Retina (tissue), 1 donor: ENCODE measurements around the gene FAM177A1.
"Not testable (repeated sequence)": the region's sequence is repeated elsewhere in the genome, so short reads cannot be mapped to it uniquely, and the experiment has no call there.

Experiments
- DNase-seq: peaks from one replicate; pipeline ENCODE4 v3.0.0-alpha.2; 2016

FAM177A1 gene, protein sequence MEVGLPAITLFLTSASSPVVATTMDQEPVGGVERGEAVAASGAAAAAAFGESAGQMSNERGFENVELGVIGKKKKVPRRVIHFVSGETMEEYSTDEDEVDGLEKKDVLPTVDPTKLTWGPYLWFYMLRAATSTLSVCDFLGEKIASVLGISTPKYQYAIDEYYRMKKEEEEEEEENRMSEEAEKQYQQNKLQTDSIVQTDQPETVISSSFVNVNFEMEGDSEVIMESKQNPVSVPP

DNA sequence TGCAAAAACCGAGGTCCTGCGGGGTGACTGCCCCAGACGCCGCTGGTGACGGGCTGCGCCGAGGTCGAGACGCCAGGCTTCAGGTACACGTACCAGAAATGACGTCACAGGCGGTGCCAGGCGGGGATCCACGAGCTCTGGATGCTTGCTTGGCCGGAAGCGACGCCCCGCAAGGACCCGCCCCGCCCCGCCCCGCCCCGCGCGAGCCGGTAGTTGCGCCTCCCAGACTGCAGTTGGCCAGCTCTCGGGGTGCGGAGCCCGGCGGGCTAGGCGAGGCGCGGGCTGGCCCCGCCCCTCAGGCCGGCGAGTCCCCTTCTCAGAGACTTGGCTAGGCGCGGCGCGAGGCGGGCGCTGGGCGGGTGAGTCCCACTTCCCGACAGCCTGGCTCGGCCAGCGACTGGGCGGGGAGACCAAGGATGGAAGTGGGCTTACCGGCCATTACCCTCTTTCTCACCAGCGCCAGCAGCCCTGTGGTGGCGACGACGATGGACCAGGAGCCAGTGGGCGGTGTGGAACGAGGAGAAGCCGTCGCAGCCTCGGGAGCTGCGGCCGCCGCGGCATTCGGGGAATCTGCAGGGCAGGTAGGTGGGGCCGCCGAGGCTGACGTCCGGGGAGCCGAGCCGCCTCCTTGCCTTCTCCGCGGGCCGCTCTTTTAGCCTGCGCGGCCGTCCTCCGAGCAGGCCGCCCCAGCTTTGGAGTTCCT, at the start of gene FAM177A1:
Gene FAM177A1, plus strand, starts transcription at position 225 of the 703 bp plus-strand sequence. Its CDS starts 192 bp downstream, at position 417.
- peak; percentile 95 for DNase-seq

DNA sequence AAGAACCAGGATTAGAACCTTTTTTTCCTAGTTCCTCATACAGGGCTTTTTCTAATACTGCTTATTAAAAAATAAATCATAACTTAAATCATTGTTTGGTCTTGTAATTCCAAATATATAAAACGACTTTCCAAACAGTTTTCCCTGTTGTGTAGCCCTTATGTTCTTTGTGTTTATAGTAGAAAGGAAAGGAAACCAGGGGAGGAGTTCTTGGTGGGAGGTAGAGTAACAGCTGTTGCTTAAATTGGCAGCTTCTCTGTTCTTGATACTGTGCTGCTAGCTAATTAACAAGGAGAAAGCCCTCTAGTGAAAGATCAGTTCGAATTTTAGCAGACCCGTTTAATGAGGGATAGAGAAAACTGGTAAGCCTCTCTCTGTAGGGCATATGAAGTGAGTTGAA, 48.3 kb upstream of the FAM177A1 start:
- no peak for DNase-seq

DNA sequence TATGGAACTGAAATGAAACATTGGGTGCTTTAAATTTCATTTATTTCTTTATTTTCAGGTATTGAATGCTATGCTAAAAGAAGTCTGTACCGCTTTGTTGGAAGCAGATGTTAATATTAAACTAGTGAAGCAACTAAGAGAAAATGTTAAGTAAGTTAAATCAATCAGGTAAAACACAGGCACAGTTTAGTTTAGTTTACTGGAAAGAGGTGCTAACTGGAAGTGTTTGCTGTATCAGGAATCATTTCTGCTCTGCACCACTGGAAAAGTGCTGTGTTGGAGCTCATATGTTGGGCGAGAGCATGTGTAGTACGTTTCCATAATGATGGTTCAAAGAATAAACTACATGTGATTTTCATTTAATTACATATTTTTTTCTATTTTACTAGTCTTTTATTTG, 46.6 kb upstream of the FAM177A1 start:
- no peak for DNase-seq

DNA sequence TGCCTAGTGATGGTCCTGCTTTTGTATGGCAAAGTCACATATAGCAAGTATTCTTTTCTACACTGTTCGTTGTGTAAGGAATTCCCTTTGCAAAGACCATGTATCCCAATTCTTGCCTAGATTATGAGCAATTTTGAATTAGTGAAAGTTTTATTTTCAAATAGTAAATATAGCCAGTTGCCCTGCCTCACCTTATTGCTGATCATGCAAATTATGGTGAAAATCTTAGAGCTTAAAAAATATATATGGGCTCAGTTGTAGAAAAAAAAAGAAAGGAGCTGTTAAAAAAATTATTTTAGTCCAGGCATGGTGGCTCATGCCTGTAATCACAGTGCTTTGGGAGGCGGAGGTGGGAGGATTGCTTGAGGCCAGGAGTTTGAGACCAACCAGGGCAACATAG, 44.5 kb upstream of the FAM177A1 start:
- DNase-seq = no peak

DNA sequence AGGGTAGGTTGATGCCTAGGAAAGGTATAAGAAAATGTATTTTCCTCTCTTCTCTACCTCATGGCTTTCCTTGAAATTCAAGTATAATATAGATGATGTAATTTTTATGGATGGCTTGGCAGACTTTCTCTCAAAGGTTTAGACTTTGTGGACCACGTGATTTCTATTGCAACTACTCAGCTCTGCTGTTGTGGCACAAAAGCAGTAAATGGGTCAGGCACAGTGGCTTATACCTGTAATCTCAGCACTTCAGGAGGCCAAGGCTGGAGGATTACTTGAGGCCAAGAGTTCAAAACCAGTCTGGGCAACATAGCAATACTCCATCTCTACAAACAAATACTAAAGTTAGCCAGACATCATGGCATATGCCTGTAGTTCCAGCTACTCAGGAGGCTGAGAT, 41.2 kb upstream of the FAM177A1 start:
- DNase-seq = no peak

DNA sequence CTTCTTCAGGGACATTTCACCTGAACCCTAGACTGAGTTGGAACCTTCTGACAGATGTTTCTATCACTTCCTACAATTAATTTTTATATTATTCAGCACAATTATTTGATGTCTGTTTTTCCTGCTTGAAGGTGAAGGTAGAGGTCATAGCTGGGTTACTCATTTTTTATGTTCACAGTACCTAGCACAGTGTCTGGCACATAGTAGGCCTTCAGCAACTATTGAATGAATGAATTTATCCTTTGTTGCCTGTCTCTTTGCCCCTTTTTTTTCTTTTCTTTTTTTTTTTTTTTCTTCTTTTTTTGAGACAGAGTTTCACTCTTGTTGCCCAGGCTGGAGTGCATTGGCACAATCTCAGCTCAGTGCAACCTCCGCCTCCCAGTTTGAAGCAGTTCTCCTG, 29.5 kb upstream of the FAM177A1 start:
- no peak for DNase-seq

DNA sequence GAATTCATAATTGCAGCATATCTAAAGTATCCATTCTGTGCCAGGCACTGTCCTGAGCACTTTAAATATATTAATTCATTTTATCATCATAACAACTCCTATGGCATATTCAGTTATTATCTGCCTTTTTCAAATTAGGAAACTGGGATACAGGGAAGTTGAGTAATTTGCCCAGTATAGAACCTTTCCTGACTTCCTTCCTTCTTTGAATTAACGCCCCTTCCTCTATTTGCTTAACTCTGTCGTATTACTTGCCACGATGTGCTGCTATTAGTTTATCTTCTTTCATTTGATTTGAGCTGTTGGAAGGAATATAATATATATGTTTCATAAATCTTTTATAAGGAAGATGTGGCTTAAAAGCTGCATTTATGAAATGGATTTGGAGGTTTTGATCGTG, 25.4 kb upstream of the FAM177A1 start:
- no peak for DNase-seq

DNA sequence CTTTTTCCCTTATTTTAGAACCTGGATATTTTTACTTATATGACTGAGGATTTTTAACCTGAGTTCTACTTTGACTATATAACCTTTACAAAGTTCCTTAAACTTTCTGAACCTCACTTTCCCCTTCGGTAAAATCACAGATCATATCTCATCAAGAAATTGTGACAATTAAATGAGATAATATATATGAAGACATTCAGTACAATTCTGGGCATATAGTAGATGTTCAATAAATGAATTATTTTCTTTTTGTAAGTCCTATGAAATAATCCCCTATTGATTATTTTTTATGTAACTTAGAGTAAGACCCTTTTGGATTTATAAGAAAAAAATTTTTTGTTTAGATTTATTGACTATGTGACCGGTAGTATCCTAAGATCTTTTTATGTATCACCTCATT, 17.6 kb upstream of the FAM177A1 start:
- no peak for DNase-seq

DNA sequence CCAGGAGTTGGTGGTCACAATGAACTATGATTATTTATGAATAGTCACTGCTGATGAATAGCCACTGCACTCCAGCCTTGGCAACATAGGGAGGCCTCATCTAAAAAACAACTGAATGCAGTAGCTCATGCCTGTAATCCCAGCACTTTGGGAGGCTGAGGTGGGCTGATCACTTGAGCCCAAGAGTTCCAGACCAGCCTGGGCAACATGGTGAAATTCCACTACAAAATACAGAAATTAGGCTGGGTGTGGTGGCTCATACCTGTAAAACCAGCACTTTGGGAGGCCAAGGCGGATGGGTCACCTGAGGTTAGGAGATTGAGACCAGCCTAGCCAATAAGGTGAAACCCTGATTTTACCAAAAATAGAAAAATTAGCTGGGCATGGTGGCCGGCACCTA, 13.5 kb upstream of the FAM177A1 start:
- DNase-seq = no peak

DNA sequence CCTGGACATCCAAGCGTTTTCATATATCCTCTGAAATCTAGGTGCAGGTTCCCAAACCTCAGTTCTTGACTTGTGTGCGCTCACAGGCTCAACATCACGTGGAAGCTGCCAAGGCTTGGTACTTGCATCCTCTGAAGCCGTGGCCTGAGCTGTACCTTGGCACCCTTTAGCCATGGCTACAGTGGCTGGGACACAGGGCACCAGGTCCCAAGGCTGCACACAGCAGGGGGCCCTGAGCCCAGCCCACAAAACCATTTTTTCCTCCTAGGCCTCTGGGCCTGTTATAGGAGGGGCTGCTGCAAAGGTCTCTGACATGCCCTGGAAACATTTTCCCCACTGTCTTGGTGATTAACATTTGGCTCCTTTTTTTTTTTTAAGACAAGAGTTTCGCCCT, 11.6 kb upstream of the FAM177A1 start:
- DNase-seq = no peak

DNA sequence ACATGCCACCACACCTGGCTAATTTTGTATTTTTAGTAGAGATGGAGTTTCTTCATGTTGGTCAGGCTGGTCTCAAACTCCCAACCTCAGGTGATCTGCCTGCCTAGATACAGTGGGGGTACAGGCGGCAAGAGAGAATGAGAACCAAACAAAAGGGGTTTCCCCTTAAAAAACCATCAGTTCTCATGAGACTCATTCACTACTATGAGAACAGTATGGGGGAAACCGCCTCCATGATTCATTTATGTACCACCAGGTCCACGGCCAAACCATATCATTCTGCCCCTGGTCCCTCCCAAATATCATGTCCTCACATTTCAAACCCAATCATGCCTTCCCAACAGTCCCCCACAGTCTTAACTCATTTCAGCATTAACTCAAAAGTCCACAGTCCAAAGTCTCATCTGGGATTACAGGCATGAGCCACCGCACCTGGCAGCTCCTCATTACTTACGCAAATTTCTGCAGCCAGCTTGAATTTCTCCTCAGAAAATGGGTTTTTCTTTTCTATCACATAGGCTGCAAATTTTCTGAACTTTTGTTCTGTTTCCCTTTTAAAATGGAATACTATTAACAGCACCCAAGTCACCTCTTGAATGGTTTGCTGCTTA, 11.0 kb upstream of the FAM177A1 start:
- not testable (repeated sequence) for DNase-seq

DNA sequence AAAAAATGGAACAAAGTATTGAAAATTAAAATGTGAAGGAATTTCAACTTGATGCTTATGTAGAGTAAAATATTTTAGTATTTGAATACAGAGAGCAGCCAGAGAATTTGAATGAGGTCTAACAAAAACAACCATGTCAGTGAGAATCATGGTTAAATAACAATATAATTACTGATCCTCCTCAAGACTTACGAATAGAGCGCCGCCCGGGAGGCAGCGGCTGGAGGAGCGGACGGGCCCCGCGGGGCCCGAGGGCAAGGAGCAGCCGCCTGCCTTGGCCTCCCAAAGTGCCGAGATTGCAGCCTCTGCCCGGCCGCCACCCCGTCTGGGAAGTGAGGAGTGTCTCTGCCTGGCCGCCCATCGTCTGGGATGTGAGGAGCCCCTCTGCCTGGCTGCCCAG, 7.8 kb upstream of the FAM177A1 start:
- not testable (repeated sequence) for DNase-seq

DNA sequence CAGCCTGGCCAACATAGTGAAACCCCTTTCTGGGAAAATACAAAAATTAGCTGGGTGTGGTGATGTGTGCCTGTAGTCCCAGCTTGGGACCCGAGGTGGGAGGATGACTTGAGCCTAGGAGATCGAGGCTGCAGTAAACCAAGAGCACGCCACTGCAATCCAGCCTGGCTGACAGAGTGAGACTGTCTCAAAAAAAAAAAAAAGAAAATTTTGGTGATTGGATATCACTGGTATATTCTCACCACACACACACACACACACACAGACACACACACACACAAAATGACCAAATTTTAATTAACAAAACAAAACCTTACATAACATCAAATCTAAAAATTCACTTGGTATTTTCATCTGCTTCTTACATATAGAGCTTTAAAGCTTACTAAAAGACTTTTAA, 3.4 kb upstream of the FAM177A1 start:
- DNase-seq = no peak

DNA sequence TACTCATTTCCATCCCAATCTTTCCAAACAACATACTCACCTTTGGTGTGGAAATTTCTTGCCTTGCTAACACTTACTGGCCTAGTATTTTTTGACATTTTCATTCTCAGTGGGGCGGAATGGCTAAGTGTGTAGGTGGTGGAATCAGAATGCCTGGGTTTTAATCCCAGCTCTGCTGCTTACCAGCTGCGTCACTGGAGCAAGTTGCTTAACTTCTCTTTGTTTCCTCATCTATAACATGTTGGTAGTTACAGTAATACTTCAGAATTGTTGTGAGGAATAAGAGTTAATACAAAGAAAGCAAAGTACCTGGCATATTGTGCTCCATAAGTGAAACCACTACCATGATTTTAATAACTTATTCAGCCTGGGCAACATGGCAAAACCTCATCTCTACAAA, 3.0 kb upstream of the FAM177A1 start:
- no peak for DNase-seq

DNA sequence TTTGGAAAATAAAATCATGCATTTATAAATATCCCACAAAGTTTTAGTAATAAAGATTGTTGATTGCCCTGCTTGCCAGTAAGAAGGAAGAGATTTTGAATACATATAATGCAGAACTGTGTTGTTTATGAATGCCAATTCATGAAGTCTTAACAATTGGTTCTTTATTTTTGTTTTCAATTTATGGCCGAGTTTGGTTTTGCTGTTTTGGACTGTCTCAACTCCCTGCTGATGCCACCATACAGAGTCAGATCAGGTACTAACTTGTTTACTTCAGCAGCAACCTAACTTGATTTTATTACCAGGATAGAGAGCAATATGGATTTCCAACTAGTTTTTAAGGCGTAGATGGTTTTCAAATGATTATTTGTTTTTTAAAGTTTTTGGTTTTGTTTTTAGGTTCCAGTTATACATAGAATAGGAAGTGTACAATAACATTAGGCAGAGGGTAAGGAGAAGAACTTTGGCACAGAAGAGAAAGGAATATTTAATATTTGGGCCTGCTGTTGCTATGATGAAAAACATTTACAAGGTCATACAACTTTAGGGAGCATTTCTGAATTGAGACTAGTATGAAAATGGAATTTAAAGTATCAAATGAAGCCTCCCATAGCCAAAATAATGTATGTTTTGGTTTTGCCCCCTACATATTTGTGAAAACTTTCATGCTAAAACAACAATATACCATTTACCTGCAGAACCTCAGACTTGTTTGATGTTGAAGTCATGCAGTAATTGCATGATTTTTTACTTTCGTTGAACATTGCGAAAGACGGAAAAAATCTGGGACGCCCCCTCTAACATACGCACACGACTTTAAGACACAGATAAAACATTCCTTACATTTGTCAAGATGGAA, 904 bp upstream of the FAM177A1 start:
- DNase-seq = no peak

DNA sequence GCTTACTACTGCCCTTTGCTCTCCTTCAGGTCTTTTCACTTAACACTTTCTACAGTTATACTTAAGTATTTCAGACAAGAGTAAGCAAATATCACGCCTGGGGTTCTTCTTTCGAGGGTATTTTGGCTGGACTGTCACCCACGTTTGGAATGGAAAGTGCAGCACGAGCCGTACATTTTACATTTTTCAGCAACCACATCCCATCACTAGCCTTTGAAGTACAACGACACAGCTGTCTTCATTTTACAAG, 349 bp upstream of the FAM177A1 start:
- DNase-seq = no peak

DNA sequence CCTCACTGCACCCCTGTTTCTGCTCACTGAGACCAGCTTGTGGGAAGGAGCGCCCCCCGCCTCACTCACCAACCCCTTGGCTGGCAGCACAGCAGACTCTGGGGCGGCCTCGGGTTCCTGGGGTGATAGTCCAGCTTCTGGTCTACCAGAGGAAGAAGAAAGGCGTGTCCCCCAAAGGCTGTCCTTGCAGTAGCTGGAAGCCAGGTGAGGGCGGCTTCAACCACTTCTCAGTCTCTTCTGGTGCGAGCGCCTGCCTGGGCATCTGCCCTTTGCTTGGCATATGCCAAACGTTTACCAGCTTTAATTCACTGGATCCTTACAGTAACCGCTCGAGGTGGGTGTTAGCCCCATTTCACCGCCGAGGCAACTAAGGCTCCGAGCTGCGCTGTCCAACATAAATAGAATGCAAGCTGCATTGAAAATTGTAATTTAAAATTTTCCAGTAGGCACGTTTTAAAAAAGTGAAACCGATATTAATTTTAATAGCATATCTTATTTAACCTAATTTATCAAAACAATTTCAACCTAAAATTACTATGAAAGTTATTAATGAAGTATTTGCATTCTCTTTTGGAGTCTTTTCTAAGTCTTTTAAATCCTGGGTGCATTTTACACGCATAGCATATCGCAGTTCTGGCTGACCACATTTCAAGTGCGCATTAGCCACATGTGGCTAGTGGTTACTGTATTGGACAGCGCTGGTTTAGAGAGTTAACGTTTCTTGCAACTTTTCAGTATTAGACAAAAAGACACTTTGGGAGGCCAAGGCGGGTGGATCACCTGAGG, 872 bp downstream of the FAM177A1 start:
- DNase-seq = no peak

DNA sequence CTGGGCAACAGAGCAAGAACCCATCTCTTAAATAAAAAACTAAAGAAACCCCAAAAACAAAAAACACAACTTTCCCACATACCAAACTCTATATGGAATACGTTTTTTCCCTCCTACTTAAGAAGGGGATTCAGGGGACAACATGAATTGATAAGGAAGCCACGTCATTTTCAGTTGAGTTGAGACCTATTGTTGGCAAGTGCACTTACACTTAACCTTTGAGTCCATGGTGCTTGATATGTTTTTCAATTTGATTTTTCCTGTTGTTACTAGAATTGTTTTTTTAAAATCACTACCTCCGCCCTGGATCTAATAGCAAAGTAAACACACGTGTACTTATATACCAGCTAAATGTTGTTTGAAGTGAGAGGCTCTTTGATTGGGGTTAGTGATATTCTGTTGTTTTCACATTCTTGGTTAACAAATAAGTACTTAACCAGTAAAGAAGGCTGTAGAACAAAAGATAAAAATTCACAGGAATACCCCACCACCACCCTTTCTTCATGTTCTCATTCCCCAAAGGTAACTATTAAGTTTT, 2.0 kb downstream of the FAM177A1 start:
- DNase-seq = no peak

DNA sequence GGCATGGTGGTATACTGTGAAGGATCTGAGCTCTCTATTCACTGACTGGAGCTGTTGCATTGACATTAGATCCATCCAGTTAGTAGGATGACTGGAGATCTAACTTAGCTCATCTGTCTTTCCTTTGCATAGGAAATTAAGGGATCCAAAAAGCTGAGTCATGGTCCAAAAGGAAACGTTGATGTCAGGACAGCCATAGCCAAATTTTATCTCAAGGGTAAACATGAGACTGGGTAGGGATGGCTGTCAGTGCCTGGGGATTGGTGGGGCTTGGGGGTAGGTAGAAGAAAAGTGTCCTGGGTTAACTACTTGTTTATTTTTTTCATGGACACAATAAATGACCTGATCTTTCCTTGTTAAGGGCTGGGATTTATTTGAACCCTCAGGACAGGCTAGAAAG, 4.6 kb downstream of the FAM177A1 start:
- no peak for DNase-seq

DNA sequence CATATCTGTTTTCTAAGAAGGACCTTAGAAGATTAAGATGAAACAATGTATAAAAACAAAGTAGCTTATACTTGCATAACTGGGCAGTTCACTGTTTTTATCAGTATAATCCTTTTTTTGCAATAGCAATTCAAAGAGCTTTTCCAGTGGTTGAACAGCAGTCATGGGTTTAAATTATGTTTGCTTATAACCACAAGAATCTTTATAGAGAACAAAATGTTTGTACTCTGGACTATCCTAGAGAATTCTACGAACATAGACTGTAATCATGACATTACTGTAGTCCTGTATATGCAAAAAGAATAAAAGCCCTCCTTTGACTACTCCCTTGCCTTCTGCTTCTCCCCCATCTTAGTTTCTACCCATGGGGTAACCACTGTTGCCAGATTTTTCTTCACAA, 5.7 kb downstream of the FAM177A1 start:
- DNase-seq = no peak

DNA sequence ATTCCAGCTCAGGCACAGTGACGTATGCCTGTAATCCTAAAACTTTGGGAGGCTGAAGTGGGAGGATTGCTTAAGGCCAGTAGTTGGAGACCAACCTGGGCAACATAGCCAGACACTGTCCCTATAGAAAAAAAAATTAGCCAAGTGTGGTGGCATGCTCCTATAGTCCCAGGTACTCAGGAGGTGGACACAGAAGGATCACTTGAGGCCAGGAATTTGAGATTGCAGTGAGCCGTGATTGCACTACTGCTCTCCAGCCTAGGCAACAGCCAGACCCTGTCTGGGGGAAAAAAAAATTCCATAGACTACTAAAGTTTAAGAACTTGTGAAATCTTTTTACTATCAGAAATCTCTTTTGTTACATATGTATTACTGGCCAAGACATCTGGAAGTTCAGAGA, 6.6 kb downstream of the FAM177A1 start:
- DNase-seq = no peak

DNA sequence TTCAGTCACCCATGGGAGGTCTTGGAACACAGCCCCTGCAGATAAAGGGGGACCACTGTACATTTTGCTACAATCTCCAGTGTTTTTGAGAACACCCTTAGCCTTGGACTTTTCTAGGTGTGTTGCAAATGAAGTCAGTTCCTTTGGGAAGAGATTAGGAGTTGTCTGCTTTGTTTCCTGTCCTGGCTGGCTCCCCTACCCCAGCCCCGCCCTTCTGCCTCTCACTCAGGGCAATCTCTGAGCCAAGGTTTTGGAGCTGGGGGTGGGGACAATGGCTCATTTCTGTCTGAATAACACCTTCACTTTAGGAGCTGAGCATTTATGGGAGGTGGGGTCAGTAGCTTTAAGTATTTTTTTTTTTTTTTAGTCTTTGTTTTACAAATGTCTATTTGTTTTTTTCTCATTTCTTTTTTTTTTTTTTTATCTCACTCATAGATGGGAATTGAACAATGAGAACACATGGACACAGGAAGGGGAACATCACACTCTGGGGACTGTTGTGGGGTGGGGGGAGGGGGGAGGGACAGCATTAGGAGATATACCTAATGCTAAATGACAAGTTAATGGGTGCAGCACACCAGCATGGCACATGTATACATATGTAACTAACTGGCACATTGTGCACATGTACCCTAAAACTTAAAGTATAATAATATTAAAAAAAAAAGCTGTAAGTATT, 15.2 kb downstream of the FAM177A1 start:
- not testable (repeated sequence) for DNase-seq
